Measurements from ENCODE around the gene GRHL1. TPM values are rescaled to one million over a fixed set of nuclear protein-coding genes. Genes with fewer than 3 reads are reported as not detected.
A peak's percentile ranks its signal among the peaks of the same experiment; 100 is the strongest.
"Not testable (repeated sequence)": the region's sequence is repeated elsewhere in the genome, so short reads cannot be mapped to it uniquely, and the experiment has no call there.

The GRHL1 gene
- polyA plus RNA-seq, 3 donors from 2014 or later = 0.52 to 1.9 (median 0.73) TPM

DNA sequence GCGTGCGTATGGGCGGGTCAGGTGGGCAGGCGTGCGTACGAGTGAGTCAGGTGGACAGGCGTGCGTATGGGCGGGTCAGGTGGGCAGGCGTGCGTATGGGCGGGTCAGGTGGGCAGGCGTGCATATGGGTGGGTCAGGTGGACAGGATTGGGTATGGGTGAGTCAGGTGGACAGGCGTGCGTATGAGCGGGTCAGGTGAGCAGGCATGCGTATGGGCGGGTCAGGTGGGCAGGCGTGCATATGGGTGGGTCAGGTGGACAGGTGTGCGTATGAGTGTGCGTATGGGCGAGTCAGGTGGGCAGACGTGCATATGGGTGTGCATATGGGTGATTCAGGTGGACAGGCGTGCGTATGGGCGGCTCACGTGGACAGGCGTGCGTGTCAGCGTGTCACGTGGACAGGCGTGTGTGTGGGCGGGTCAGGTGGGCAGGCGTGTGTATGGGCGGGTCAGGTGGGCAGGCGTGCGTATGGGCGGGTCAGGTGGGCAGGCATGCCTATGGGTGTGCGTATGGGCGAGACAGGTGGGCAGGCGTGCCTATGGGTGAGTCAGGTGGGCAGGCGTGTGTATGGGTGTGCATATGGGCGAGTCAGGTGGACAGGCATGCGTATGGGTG is 64.0 kb downstream of the GRHL1 start:
- not testable (repeated sequence) for H3K9me3 Mint-ChIP-seq; H3K4me3 Mint-ChIP-seq; H3K36me3 Mint-ChIP-seq; H3K27me3 Mint-ChIP-seq (ENCODE audit: low read depth in 3 of 3); H3K4me1 Mint-ChIP-seq; H3K27ac Mint-ChIP-seq; DNase-seq

DNA sequence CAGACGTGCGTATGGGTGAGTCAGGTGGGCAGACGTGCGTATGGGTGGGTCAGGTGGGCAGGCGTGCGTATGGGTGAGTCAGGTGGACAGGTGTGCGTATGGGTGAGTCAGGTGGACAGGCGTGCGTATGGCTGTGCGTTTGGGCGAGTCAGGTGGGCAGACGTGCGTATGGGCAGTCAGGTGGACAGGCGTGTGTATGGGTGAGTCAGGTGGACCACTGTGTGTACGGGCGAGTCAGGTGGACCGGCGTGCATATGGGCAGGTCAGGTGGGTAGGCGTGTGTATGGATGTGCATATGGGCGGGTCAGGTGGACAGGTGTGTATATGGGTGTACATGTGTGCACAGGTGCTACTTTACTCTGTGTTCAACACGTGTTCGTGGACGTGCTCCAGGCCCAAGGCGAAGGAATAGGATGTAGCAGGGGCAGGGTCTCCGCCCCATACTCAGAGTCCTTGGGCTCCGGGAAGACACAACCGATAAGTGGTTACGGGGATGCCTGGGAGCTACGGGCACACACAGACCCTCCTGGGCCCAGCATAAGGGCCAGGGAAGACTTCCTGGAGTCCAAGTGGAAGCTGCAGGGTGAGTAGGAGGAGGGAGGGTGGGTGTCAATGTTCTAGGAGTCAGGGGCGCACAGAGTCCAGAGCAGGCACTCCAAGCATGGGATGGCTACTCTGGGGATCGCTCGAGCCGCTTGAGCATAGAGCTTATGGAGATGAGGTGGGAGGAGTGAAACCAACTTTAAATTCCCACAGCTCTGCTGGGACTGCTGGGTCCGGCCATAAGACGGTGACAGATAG is 64.7 kb downstream of the GRHL1 start:
- peaks cover 0 to 4% (median 0%) of the 10 kb centered on the region in 3 donors for H3K36me3 Mint-ChIP-seq
- DNase-seq = no peak
- H3K9me3 Mint-ChIP-seq = no peaks in the 10 kb centered on the region
- peaks cover 2 to 5% (median 3%) of the 10 kb centered on the region in 3 donors for H3K27me3 Mint-ChIP-seq (ENCODE audit: low read depth in 3 of 3)
- no peaks in the 10 kb centered on the region for H3K4me1 Mint-ChIP-seq
- no peak overlapping the region for H3K27ac Mint-ChIP-seq
- H3K4me3 Mint-ChIP-seq = no peak overlapping the region

- H3K36me3 Mint-ChIP-seq = peaks cover 0 to 4% (median 0%) of the 10 kb centered on the region in 3 donors
- peaks cover 2 to 5% (median 3%) of the 10 kb centered on the region in 3 donors for H3K27me3 Mint-ChIP-seq (ENCODE audit: low read depth in 3 of 3)
- H3K9me3 Mint-ChIP-seq = no peaks in the 10 kb centered on the region
- no peak overlapping the region for H3K4me3 Mint-ChIP-seq
- no peak overlapping the region for H3K27ac Mint-ChIP-seq
- DNase-seq = no peak
- no peaks in the 10 kb centered on the region for H3K4me1 Mint-ChIP-seq
Measured at GRCh38 chr2:10016802-10017258, 65.3 kb downstream of the GRHL1 start.

GRCh38 chr2:10017313-10017941 is 65.9 kb downstream of the GRHL1 start:
- Mint-ChIP-seq H3K9me3 (no peaks in the 10 kb centered on the region), H3K27ac (peak overlapping the region in 1 of 6 donors; percentile 11)

DNA sequence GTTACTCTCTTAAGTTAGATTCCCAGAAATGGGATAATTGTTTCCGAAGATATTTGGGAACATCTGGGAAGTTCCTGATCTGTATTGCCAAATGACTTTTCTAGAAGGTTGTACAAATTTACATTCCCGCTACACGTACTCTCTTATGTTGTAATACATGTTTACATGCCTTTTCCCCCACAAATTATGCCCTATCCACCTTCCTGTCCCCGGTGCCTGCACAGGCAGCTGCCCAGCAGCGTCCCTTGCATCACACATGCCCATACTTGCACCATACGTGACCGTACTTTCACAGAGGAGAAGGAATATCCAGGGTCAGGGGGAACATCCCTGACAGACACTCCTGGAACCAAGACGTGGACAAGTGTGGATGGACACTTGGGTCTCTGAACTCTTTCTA is 67.7 kb downstream of the GRHL1 start:
- H3K27ac Mint-ChIP-seq = peak overlapping the region in 1 of 6 donors; percentile 17

More at GRCh38 chr2:10017313-10017941, 65.9 kb downstream of the GRHL1 start:
- peaks cover 2 to 5% (median 3%) of the 10 kb centered on the region in 3 donors for H3K27me3 Mint-ChIP-seq (ENCODE audit: low read depth in 3 of 3)
- H3K4me1 Mint-ChIP-seq = no peaks in the 10 kb centered on the region
- H3K4me3 Mint-ChIP-seq = no peak overlapping the region
- no peak for DNase-seq
- H3K36me3 Mint-ChIP-seq = peaks cover 0 to 4% (median 0%) of the 10 kb centered on the region in 3 donors

DNA sequence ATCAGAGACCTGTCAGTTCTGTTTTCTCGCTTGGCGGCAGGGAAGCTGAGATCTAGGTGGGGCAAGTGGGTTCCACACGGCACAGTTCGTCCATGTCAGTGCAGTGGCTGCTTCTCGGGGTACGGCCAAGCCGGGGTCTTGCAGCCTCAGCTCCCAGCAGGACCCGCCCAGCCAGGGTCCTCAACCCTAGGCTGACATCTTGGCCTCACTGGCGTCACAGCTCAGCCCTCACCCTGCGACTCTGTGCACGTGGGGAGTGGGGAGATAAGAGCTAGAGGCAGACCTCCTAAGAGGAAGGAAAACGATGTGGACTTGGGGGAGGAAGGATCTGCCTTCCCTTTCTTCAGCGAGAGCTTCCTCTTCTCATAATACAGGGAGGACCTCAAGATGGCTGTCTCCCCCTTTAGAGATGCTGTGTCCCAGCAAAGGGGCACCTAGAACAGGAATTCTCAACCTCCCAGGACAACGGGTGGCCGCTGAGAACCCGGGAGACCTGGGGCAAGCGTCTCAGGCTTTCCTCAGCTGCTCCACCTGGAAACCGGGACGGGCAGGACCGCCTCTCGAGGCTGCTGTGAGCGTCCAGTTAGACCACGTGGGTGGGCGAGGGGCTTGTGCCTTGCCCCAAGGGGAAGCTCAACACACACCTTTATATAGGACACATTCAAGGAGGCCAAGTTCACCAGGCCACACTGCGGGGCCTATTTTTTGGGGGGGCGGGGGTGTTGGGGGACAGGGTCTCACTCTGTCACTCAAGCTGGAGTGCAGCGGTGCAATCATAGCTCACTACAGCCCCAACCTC is 68.3 kb downstream of the GRHL1 start:
- DNase-seq = no peak
- no peak overlapping the region for H3K4me3 Mint-ChIP-seq
- H3K27me3 Mint-ChIP-seq (ENCODE audit: low read depth in 3 of 3) = peaks cover 2 to 5% (median 4%) of the 10 kb centered on the region in 3 donors
- peak overlapping the region in 1 of 6 donors; percentile 17 for H3K27ac Mint-ChIP-seq
- no peaks in the 10 kb centered on the region for H3K4me1 Mint-ChIP-seq
- peaks cover 0 to 4% (median 0%) of the 10 kb centered on the region in 3 donors for H3K36me3 Mint-ChIP-seq
- H3K9me3 Mint-ChIP-seq = no peaks in the 10 kb centered on the region

More for the DNA sequence above, 67.7 kb downstream of the GRHL1 start:
- peaks cover 0 to 4% (median 0%) of the 10 kb centered on the region in 3 donors for H3K36me3 Mint-ChIP-seq
- DNase-seq = no peak
- H3K4me1 Mint-ChIP-seq = no peaks in the 10 kb centered on the region
- H3K27me3 Mint-ChIP-seq (ENCODE audit: low read depth in 3 of 3) = peaks cover 2 to 5% (median 4%) of the 10 kb centered on the region in 3 donors
- H3K9me3 Mint-ChIP-seq = no peaks in the 10 kb centered on the region
- H3K4me3 Mint-ChIP-seq = no peak overlapping the region

DNA sequence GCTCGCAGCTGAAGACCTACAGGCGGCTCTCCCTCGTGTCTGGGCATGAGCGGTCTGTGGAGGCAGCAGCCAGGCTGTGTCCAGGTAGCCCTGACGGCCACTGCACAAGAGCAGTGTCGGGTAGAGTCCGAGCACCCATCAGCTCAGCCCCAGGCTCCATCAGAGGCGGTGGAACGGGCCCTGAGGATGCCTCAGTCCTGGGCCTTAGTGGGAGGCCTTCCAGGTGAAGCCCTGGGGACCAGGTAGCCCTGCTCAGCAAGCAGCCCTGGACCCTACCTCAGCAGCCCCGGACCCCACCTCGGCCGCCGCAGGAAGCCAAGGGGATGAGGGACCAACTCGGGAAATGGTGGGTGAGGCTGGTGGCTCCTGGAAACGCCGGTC is 70.5 kb downstream of the GRHL1 start:
- DNase-seq = no peak
- Mint-ChIP-seq H3K9me3 (no peaks in the 10 kb centered on the region), H3K27ac (no peak overlapping the region), H3K4me1 (peaks cover 0 to 1% of the 10 kb centered on the region in 2 donors), H3K4me3 (no peak overlapping the region), H3K27me3 (ENCODE audit: low read depth in 3 of 3) (peaks cover 2 to 4% (median 3%) of the 10 kb centered on the region in 3 donors), H3K36me3 (peaks cover 0 to 4% (median 0%) of the 10 kb centered on the region in 3 donors)

DNA sequence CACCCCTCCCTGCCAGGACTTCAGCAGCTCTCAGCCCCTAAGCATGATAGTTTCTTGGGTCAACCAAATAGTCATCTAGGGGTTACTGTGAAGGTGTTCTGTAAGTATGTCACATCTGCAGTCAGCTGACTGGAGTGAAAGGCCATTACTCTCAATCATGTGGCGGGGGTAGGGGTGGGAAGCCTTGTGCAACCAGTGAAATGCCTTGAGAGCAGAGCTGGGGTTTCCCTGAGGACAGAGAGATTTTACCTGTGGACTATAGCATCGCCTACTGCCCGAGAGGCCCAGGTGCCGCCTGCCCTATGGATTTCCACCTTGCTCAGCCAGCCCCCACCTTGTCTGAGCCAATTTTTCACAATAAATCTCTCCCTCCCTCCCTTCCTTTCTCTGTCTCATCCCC is 71.0 kb downstream of the GRHL1 start:
- Mint-ChIP-seq H3K4me3 (no peak overlapping the region), H3K27ac (peak overlapping the region in 1 of 6 donors; percentile 59)

GRCh38 chr2:10022966-10023662 is 71.6 kb downstream of the GRHL1 start:
- H3K9me3 Mint-ChIP-seq = no peaks in the 10 kb centered on the region
- H3K27me3 Mint-ChIP-seq (ENCODE audit: low read depth in 3 of 3) = peaks cover 0 to 4% (median 2%) of the 10 kb centered on the region in 3 donors
- no peak overlapping the region for H3K4me3 Mint-ChIP-seq
- H3K27ac Mint-ChIP-seq = peak overlapping the region in 1 of 6 donors; percentile 23
- H3K4me1 Mint-ChIP-seq = peaks cover 8 to 9% of the 10 kb centered on the region in 2 donors
- no peaks in the 10 kb centered on the region for H3K36me3 Mint-ChIP-seq
- DNase-seq = no peak

More for the DNA sequence above, 71.0 kb downstream of the GRHL1 start:
- no peaks in the 10 kb centered on the region for H3K9me3 Mint-ChIP-seq
- H3K36me3 Mint-ChIP-seq = peaks cover 0 to 2% (median 0%) of the 10 kb centered on the region in 3 donors
- DNase-seq = no peak
- peaks cover 0 to 4% (median 2%) of the 10 kb centered on the region in 3 donors for H3K27me3 Mint-ChIP-seq (ENCODE audit: low read depth in 3 of 3)
- peaks cover 3 to 4% of the 10 kb centered on the region in 2 donors for H3K4me1 Mint-ChIP-seq

- Mint-ChIP-seq H3K27ac (peak overlapping the region in 5 of 6 donors; percentile 35 to 97 (median 73)), H3K36me3 (no peaks in the 10 kb centered on the region), H3K4me3 (peak overlapping the region in 1 of 5 donors; percentile 27), H3K27me3 (ENCODE audit: low read depth in 3 of 3) (peaks cover 0 to 3% (median 1%) of the 10 kb centered on the region in 3 donors), H3K4me1 (peaks cover 40 to 41% of the 10 kb centered on the region in 2 donors), H3K9me3 (no peaks in the 10 kb centered on the region)
- no peak for DNase-seq
Measured at GRCh38 chr2:10026940-10027569, 75.6 kb downstream of the GRHL1 start.

DNA sequence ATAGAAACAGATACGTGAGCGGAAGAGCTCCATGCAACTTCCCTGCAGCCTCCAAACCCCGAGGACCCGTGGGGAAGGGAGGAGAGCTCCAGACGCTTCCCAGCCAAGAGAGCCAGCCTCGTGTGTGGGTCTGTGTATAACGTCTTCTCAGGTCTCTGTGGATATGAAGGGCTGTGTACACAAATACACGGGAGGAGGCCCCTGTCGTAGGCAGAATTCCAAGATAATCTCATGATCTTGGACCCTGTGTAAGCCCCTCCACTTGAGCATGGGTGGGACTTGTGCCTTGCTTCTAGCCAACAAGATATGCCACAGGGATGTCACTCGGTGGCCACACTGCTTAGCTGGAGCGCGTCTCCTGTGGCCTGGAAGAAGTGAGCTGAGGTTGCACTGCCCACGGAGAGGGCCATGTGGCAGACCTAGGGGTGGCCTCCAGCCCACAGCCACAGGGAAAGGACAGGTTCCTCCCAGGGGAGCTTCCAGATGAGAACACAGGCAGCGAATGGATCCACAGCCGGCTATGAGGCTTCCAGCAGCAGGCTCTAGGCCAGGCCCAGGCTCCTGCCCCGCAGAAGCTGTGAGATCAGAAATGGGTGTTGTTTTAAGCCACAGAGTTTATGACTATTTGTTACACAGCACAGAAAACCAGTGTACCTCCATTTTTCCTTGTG is 76.3 kb downstream of the GRHL1 start:
- H3K27me3 Mint-ChIP-seq (ENCODE audit: low read depth in 3 of 3) = peaks cover 0 to 3% (median 0%) of the 10 kb centered on the region in 3 donors
- peak overlapping the region; percentile 21 to 82 (median 41) for H3K4me3 Mint-ChIP-seq
- no peak for DNase-seq
- H3K36me3 Mint-ChIP-seq = no peaks in the 10 kb centered on the region
- no peaks in the 10 kb centered on the region for H3K9me3 Mint-ChIP-seq
- H3K27ac Mint-ChIP-seq = peak overlapping the region; percentile 62 to 97 (median 95)
- peaks cover 40 to 42% of the 10 kb centered on the region in 2 donors for H3K4me1 Mint-ChIP-seq
